SH-SY5Y (cell line): Measurements from ENCODE around the gene KLHL5.

Source experiments
- GATA2 ChIP-seq: IDR thresholded peaks from 2 replicates; pipeline ENCODE4 v1.6.1; 2011; ENCODE audit warnings: mild to moderate bottlenecking, low read depth, low read length
- GATA3 ChIP-seq: IDR thresholded peaks from 2 replicates; pipeline ENCODE4 v1.6.1; 2011; ENCODE audit warnings: low read depth, mild to moderate bottlenecking, low read length, moderate library complexity

- TF ChIP-seq GATA3 (no peak), GATA2 (no peak)
Measured at GRCh38 chr4:39037491-39037825, 24.6 kb upstream of the KLHL5 start.
